Sigmoid colon (tissue), 7 donors: ENCODE measurements around the gene DIAPH2. TPM values are rescaled to one million over a fixed set of nuclear protein-coding genes. Genes with fewer than 3 reads are reported as not detected.

Experiments
- DNase-seq: peaks from one replicate; pipeline ENCODE4 v3.0.0-alpha.2; 2019
- H3K27ac ChIP-seq, 4 donors: fragments of 200-600 bp; sonication (generic); one replicate each; pipeline ENCODE4 v1.5.1; 2016 to 2019; ENCODE audit warnings: mild to moderate bottlenecking in 1 of 4
- H3K27me3 ChIP-seq, 3 donors: fragments of 200-600 bp; sonication (generic); one replicate each; pipeline ENCODE4 v1.5.1; 2019; ENCODE audit warnings: mild to moderate bottlenecking in 1 of 3
- H3K36me3 ChIP-seq, 4 donors: fragments of 200-600 bp; sonication (generic); one replicate each; pipeline ENCODE4 v1.5.1; 2016 to 2019
- H3K4me1 ChIP-seq, 4 donors: fragments of 200-600 bp; sonication (generic); one replicate each; pipeline ENCODE4 v1.5.1; 2017 to 2019
- H3K4me3 ChIP-seq, 4 donors: fragments of 200-600 bp; sonication (generic); one replicate each; pipeline ENCODE4 v1.5.1; 2017 to 2019; ENCODE audit warnings: mild to moderate bottlenecking in 2 of 4, moderate library complexity in 1 of 4
- H3K9me3 ChIP-seq, 4 donors: fragments of 200-600 bp in 3 of 4; sonication (generic) in 3 of 4; one replicate each; pipeline versions ENCODE4 v1.5.1 to v1.6.1; 2013 to 2019
- EP300 ChIP-seq, 4 donors: sonication (generic); formaldehyde crosslinking; IDR thresholded peaks; one replicate each; pipeline ENCODE4 v1.6.1; 2017; ENCODE audit warnings: antibody characterized with exemption in 4 of 4
- POLR2A ChIP-seq, 2 donors: fragments of 450-650 bp; IDR thresholded peaks; one replicate each; pipeline ENCODE4 v1.6.1; 2016; ENCODE audit warnings: antibody characterized with exemption in 2 of 2, mild to moderate bottlenecking in 2 of 2, moderate library complexity in 2 of 2
- POLR2AphosphoS5 ChIP-seq, 4 donors: sonication (generic); formaldehyde crosslinking; IDR thresholded peaks; one replicate each; pipeline ENCODE4 v1.6.1; 2017; ENCODE audit warnings: antibody characterized with exemption in 4 of 4
- WGBS, 2 donors: extraction: QIAGEN DNeasy Blood & Tissue Kit; methylation state at CpG; one replicate each; pipeline ENCODE4 v1.1.7; 2013; 5-methylcytosine and 5-hydroxymethylcytosine counted together
- intact Hi-C: fragments of 100-400 bp; cut with DNase I; formaldehyde crosslinking; loops from one replicate; pipeline ENCODE4 v1.15.1; 2023
- polyA plus RNA-seq, 3 donors: library from polyadenylated mRNA; stranded (reverse); fragments of 200-250 nt; gene quantifications; one replicate each; pipeline ENCODE4 v1.2.3, GENCODE V29; 2013
- total RNA-seq, 4 donors: library from RNA; depleted of rRNA; stranded (reverse); fragments of >200 nt; gene quantifications; one replicate each; pipeline ENCODE4 v1.1.0, GENCODE V29; 2016
- TF ChIP-seq, protein P1 (sequence below), 4 experiments: fragments of 450-650 bp in 3 of 4; fragments of 200-600 bp in 1 of 4; IDR thresholded peaks; one replicate each; pipeline ENCODE4 v1.5.1; 2016 to 2019; ENCODE audit warnings: antibody characterized with exemption in 4 of 4, mild to moderate bottlenecking in 3 of 4, moderate library complexity in 2 of 4
- donor health status: healthy with polysubstance abuse.
- donor health status: Bipolar disorder and iron deficiency.
- donor health status: healthy.

DIAPH2 gene
- total and polyA plus RNA-seq, 7 donors = 6.6 to 31.3 (median 21.7) TPM

DNA sequence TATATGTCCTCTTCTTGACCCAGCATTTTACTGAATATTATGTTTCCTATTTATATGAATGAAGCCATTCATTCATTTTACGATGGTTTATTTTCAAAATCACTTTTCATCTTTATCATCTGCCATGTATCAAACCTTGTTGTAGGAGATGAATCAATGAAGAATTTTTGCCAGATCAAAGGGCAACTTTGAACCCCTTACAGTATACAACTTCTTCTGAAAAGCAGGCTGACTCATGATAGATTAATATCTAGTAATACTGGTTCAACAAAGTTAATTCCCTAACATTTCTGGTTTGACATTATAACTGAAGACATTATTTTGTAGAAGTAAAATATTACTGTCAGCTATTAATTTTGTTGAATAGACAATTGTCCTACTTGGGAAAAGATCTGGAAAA, 425.1 kb downstream of the DIAPH2 start:
- no peaks in the 10 kb centered on the region for H3K9me3 ChIP-seq
- H3K36me3 ChIP-seq = no peaks in the 10 kb centered on the region
- intact Hi-C loops = no loop called here
- H3K27me3 ChIP-seq = no peaks in the 10 kb centered on the region
- WGBS, 2 donors = 86 to 95% methylated on average over 1 of the region's 1 CpG
- no peak overlapping the region for H3K4me3 ChIP-seq
- TF ChIP-seq EP300 (IDR thresholded peaks at IDR 0.05) (no peak), POLR2A (IDR thresholded peaks at IDR 0.05) (no peak), POLR2AphosphoS5 (IDR thresholded peaks at IDR 0.05) (no peak)
- TF ChIP-seq, protein P1, sequence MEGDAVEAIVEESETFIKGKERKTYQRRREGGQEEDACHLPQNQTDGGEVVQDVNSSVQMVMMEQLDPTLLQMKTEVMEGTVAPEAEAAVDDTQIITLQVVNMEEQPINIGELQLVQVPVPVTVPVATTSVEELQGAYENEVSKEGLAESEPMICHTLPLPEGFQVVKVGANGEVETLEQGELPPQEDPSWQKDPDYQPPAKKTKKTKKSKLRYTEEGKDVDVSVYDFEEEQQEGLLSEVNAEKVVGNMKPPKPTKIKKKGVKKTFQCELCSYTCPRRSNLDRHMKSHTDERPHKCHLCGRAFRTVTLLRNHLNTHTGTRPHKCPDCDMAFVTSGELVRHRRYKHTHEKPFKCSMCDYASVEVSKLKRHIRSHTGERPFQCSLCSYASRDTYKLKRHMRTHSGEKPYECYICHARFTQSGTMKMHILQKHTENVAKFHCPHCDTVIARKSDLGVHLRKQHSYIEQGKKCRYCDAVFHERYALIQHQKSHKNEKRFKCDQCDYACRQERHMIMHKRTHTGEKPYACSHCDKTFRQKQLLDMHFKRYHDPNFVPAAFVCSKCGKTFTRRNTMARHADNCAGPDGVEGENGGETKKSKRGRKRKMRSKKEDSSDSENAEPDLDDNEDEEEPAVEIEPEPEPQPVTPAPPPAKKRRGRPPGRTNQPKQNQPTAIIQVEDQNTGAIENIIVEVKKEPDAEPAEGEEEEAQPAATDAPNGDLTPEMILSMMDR (IDR thresholded peaks at IDR 0.05) = no peak
- no peak overlapping the region for H3K27ac ChIP-seq
- no peak for DNase-seq
- H3K4me1 ChIP-seq = no peaks in the 10 kb centered on the region

DNA sequence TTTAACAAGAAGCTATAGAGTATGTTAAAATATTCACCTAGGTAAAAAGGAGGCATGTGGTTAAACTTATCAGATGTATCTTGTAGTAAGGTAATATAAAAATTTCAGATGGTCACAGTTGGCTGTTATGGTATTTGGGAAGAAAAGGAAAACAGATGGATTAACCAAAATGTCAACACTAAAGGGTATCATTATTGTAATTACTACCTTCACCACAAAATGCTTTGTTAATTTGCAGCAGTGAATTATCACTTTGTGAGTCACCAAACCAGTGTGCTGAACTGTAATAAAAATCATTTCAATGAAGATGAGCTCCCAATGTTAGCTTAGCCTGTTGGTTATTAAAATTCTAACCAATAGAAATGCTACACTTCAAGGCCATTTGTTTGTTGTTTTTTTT, 432.9 kb downstream of the DIAPH2 start:
- H3K36me3 ChIP-seq = no peaks in the 10 kb centered on the region
- H3K9me3 ChIP-seq = no peaks in the 10 kb centered on the region
- H3K27ac ChIP-seq = no peak overlapping the region
- no peaks in the 10 kb centered on the region for H3K4me1 ChIP-seq
- DNase-seq = no peak
- intact Hi-C loops = no loop called here
- no peak overlapping the region for H3K4me3 ChIP-seq
- TF ChIP-seq EP300 (IDR thresholded peaks at IDR 0.05) (no peak), POLR2AphosphoS5 (IDR thresholded peaks at IDR 0.05) (no peak), POLR2A (IDR thresholded peaks at IDR 0.05) (no peak)
- TF ChIP-seq, protein P1 (IDR thresholded peaks at IDR 0.05) = no peak
- no peaks in the 10 kb centered on the region for H3K27me3 ChIP-seq

- intact Hi-C loops = no loop called here
- Histone ChIP-seq H3K9me3 (no peaks in the 10 kb centered on the region), H3K36me3 (no peaks in the 10 kb centered on the region), H3K27ac (no peak overlapping the region), H3K4me1 (no peaks in the 10 kb centered on the region), H3K4me3 (no peak overlapping the region), H3K27me3 (no peaks in the 10 kb centered on the region)
- TF ChIP-seq, protein P1 (IDR thresholded peaks at IDR 0.05) = no peak
- TF ChIP-seq POLR2AphosphoS5 (IDR thresholded peaks at IDR 0.05) (no peak), EP300 (IDR thresholded peaks at IDR 0.05) (no peak), POLR2A (IDR thresholded peaks at IDR 0.05) (no peak)
- WGBS, 2 donors = 95% methylated on average over 12 of the region's 12 CpGs
- no peak for DNase-seq
These were observed 434.9 kb downstream of the DIAPH2 start for GRCh38 chrX:97119474-97120109.

DNA sequence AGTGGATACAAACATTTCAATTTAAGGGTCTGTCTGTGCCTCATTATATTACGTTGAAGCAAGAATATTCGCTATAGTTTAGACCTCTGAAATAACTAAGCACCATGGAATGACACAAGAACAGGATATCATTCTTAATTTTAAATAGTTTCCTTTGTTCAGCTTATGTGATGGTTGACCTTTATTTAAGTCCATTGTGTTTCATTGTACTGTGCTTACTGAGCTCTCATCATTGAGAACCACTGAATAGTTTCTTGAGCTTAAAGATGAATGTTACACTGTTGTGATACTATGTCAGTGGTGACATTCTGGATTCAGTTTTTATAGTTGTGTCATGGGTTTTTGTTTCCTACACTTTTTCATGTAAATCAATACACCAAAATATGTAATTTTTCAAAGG, 438.4 kb downstream of the DIAPH2 start:
- WGBS, 2 donors = 95 to 100% methylated on average over 2 of the region's 2 CpGs
- TF ChIP-seq EP300 (IDR thresholded peaks at IDR 0.05) = no peak
- TF ChIP-seq POLR2AphosphoS5 (IDR thresholded peaks at IDR 0.05) = no peak
- TF ChIP-seq POLR2A (IDR thresholded peaks at IDR 0.05) = no peak
- TF ChIP-seq, protein P1 (IDR thresholded peaks at IDR 0.05) = no peak
- H3K4me3 ChIP-seq = no peak overlapping the region
- no peaks in the 10 kb centered on the region for H3K4me1 ChIP-seq
- intact Hi-C loops = no loop called here
- no peaks in the 10 kb centered on the region for H3K9me3 ChIP-seq
- H3K36me3 ChIP-seq = no peaks in the 10 kb centered on the region
- no peaks in the 10 kb centered on the region for H3K27me3 ChIP-seq
- H3K27ac ChIP-seq = no peak overlapping the region
- no peak for DNase-seq

GRCh38 chrX:97126020-97126419, 441.4 kb downstream of the DIAPH2 start:
- 70 to 76% methylated on average over 3 of the region's 3 CpGs for WGBS, 2 donors
- Histone ChIP-seq H3K27ac (no peak overlapping the region), H3K4me3 (no peak overlapping the region), H3K36me3 (no peaks in the 10 kb centered on the region), H3K27me3 (no peaks in the 10 kb centered on the region), H3K4me1 (no peaks in the 10 kb centered on the region), H3K9me3 (no peaks in the 10 kb centered on the region)
- no peak for DNase-seq
- intact Hi-C loops = no loop called here
- TF ChIP-seq POLR2A (IDR thresholded peaks at IDR 0.05) (no peak), POLR2AphosphoS5 (IDR thresholded peaks at IDR 0.05) (no peak), EP300 (IDR thresholded peaks at IDR 0.05) (no peak)
- TF ChIP-seq, protein P1 (IDR thresholded peaks at IDR 0.05) = no peak
